HUES48 (cell line): Measurements from ENCODE around the gene F8.
A peak's percentile ranks its signal among the peaks of the same experiment; 100 is the strongest.
"Not testable (repeated sequence)": the region's sequence is repeated elsewhere in the genome, so short reads cannot be mapped to it uniquely, and the experiment has no call there.

Experiments used
- H3K27ac ChIP-seq: one replicate; pipeline ENCODE4 v1.7.0; 2013; ENCODE audit warnings: low read depth, low read length, inconsistent platforms
- H3K27me3 ChIP-seq: 2 replicates; pipeline ENCODE4 v1.6.1; 2013; ENCODE audit warnings: mild to moderate bottlenecking, low read length; ENCODE audit not compliant: control insufficient read depth, insufficient read depth
- H3K36me3 ChIP-seq: 2 replicates; pipeline ENCODE4 v1.6.1; 2013; ENCODE audit warnings: low read length; ENCODE audit not compliant: control insufficient read depth, insufficient read depth
- H3K4me1 ChIP-seq: 2 replicates; pipeline ENCODE4 v1.6.1; 2013; ENCODE audit warnings: mild to moderate bottlenecking, low read length; ENCODE audit not compliant: control insufficient read depth, insufficient read depth
- H3K4me3 ChIP-seq: 2 replicates; pipeline ENCODE4 v1.5.1; 2013; ENCODE audit warnings: mild to moderate bottlenecking, low read depth, low read length
- H3K9ac ChIP-seq: 2 replicates; pipeline ENCODE4 v1.6.1; 2013; ENCODE audit warnings: mild to moderate bottlenecking, low read depth, low read length, moderate library complexity
- H3K9me3 ChIP-seq: 2 replicates; pipeline ENCODE4 v1.6.1; 2013; ENCODE audit warnings: low read length; ENCODE audit not compliant: control insufficient read depth, insufficient read depth

F8 gene

GRCh38 chrX:154910528-154910927 is 112.0 kb downstream of the F8 start:
- H3K4me3 ChIP-seq, H3K27me3 ChIP-seq, H3K27ac ChIP-seq, H3K9ac ChIP-seq, H3K4me1 ChIP-seq, H3K36me3 ChIP-seq: not testable (repeated sequence)
- peaks cover 63% of the 10 kb centered on the region for H3K9me3 ChIP-seq

GRCh38 chrX:154910048-154910447 is 112.5 kb downstream of the F8 start:
- not testable (repeated sequence) for H3K27me3 ChIP-seq, H3K27ac ChIP-seq, H3K4me1 ChIP-seq, H3K4me3 ChIP-seq, H3K9ac ChIP-seq, H3K36me3 ChIP-seq
- peaks cover 60% of the 10 kb centered on the region for H3K9me3 ChIP-seq

GRCh38 chrX:154908821-154909220 is 113.7 kb downstream of the F8 start:
- Histone ChIP-seq H3K9ac (no peak overlapping the region), H3K27ac (no peak overlapping the region), H3K36me3 (no peaks in the 10 kb centered on the region), H3K27me3 (no peaks in the 10 kb centered on the region), H3K9me3 (peaks cover 55% of the 10 kb centered on the region), H3K4me3 (no peak overlapping the region), H3K4me1 (no peaks in the 10 kb centered on the region)

- Histone ChIP-seq H3K9ac (no peak overlapping the region), H3K4me1 (no peaks in the 10 kb centered on the region), H3K9me3 (peaks cover 30% of the 10 kb centered on the region), H3K27ac (no peak overlapping the region), H3K27me3 (no peaks in the 10 kb centered on the region), H3K4me3 (no peak overlapping the region), H3K36me3 (no peaks in the 10 kb centered on the region)
Observed at GRCh38 chrX:154902408-154902807, 120.1 kb downstream of the F8 start.

GRCh38 chrX:154900323-154900722 is 122.2 kb downstream of the F8 start:
- H3K9me3 ChIP-seq, result peaks cover 31% of the 10 kb centered on the region

GRCh38 chrX:154892296-154892695 is 130.2 kb downstream of the F8 start:
- H3K4me3 ChIP-seq, result no peak overlapping the region
- H3K9me3 ChIP-seq, result peaks cover 28% of the 10 kb centered on the region

More at GRCh38 chrX:154900323-154900722, 122.2 kb downstream of the F8 start:
- H3K9ac ChIP-seq, result no peak overlapping the region
- H3K4me3 ChIP-seq, result no peak overlapping the region
- no peaks in the 10 kb centered on the region for H3K36me3 ChIP-seq
- no peaks in the 10 kb centered on the region for H3K4me1 ChIP-seq
- H3K27ac ChIP-seq, result no peak overlapping the region
- H3K27me3 ChIP-seq, result no peaks in the 10 kb centered on the region

GRCh38 chrX:154890990-154891639 is 131.4 kb downstream of the F8 start:
- Histone ChIP-seq H3K4me3 (no peak overlapping the region), H3K27ac (no peak overlapping the region), H3K9ac (no peak overlapping the region), H3K4me1 (no peaks in the 10 kb centered on the region; the same call in 1 of the 2 replicates), H3K36me3 (no peaks in the 10 kb centered on the region), H3K9me3 (peaks cover 28% of the 10 kb centered on the region), H3K27me3 (no peaks in the 10 kb centered on the region)

More at GRCh38 chrX:154892296-154892695, 130.2 kb downstream of the F8 start:
- H3K27ac ChIP-seq, result peak overlapping the region; percentile 33
- H3K9ac ChIP-seq, result no peak overlapping the region
- H3K36me3 ChIP-seq, result no peaks in the 10 kb centered on the region
- H3K4me1 ChIP-seq, result no peaks in the 10 kb centered on the region; the same call in 1 of the 2 replicates
- no peaks in the 10 kb centered on the region for H3K27me3 ChIP-seq

- H3K4me3 ChIP-seq, H3K9ac ChIP-seq, H3K36me3 ChIP-seq, H3K27me3 ChIP-seq, H3K9me3 ChIP-seq, H3K4me1 ChIP-seq, H3K27ac ChIP-seq: not testable (repeated sequence)
Observed at GRCh38 chrX:154886789-154887221, 135.7 kb downstream of the F8 start.

GRCh38 chrX:154886069-154886788 is 136.3 kb downstream of the F8 start, which contains the start of gene F8A1:
Gene F8A1 (plus strand): TSS chrX:154886355. CDS start chrX:154886375, 20 bp downstream.
- H3K9ac ChIP-seq, H3K9me3 ChIP-seq, H3K27ac ChIP-seq, H3K4me1 ChIP-seq, H3K27me3 ChIP-seq, H3K36me3 ChIP-seq, H3K4me3 ChIP-seq: not testable (repeated sequence)

- not testable (repeated sequence) for H3K36me3 ChIP-seq, H3K9ac ChIP-seq, H3K27ac ChIP-seq, H3K4me3 ChIP-seq, H3K9me3 ChIP-seq, H3K27me3 ChIP-seq, H3K4me1 ChIP-seq
Observed at GRCh38 chrX:154885549-154885948, 137.0 kb downstream of the F8 start.

GRCh38 chrX:154885057-154885456 is 137.5 kb downstream of the F8 start:
- not testable (repeated sequence) for H3K4me1 ChIP-seq, H3K9ac ChIP-seq, H3K36me3 ChIP-seq, H3K9me3 ChIP-seq, H3K4me3 ChIP-seq, H3K27ac ChIP-seq, H3K27me3 ChIP-seq
